A549 (cell line): Measurements from ENCODE around the gene C1QTNF2.

Experiments used
- CHD4 ChIP-seq: fragments of 200-600 bp; sonication (generic); IDR thresholded peaks from 2 replicates; pipeline ENCODE4 v1.6.1; 2016; ENCODE audit warnings: antibody characterized with exemption, mild to moderate bottlenecking, borderline replicate concordance
- HOXA7 ChIP-seq: fragments of 250-450 bp; sonication (Bioruptor Pico); IDR thresholded peaks from 2 replicates; pipeline ENCODE4 v1.5.0; 2020; ENCODE audit warnings: mild to moderate bottlenecking, moderate library complexity
- POLR2A ChIP-seq: IDR thresholded peaks from 2 replicates; pipeline ENCODE4 v1.6.1; 2012; ENCODE audit warnings: mild to moderate bottlenecking, low read length
- RFX5 ChIP-seq: fragments of 450-650 bp; IDR thresholded peaks from 2 replicates; pipeline ENCODE4 v1.7.1; 2014; ENCODE audit warnings: antibody characterized with exemption, mild to moderate bottlenecking, moderate library complexity
- TF ChIP-seq, protein P1 (sequence below): fragments of >200 bp; sonication (Bioruptor Twin); formaldehyde crosslinking; IDR thresholded peaks from 3 replicates; pipeline ENCODE4 v1.5.1; 2016

DNA sequence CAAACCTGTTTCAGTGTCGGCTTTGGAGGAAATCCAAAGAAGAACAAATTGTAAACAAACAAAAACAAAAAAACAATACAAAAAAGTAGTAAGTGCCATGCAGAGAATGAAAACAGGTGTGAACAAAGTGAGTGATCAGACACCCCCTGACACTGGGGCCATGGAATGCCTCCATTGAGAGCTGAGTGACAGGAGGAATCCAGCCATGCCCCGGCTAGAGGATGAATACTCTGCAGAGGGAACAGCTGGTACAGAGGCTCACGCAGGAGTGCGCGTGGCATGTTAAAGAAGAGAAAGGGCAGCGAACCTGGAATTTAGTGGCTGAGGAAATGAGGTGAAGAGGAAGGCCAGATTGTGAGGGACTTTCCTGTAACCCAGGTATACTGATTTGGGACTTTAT lies 42.6 kb downstream of the C1QTNF2 start:
- TF ChIP-seq, protein P1, sequence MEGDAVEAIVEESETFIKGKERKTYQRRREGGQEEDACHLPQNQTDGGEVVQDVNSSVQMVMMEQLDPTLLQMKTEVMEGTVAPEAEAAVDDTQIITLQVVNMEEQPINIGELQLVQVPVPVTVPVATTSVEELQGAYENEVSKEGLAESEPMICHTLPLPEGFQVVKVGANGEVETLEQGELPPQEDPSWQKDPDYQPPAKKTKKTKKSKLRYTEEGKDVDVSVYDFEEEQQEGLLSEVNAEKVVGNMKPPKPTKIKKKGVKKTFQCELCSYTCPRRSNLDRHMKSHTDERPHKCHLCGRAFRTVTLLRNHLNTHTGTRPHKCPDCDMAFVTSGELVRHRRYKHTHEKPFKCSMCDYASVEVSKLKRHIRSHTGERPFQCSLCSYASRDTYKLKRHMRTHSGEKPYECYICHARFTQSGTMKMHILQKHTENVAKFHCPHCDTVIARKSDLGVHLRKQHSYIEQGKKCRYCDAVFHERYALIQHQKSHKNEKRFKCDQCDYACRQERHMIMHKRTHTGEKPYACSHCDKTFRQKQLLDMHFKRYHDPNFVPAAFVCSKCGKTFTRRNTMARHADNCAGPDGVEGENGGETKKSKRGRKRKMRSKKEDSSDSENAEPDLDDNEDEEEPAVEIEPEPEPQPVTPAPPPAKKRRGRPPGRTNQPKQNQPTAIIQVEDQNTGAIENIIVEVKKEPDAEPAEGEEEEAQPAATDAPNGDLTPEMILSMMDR, result no peak
- TF ChIP-seq RFX5 (no peak), HOXA7 (CRISPR knock-in tag) (no peak), POLR2A (no peak), CHD4 (no peak)
